Measurements from ENCODE around the gene C19orf12.

DNA sequence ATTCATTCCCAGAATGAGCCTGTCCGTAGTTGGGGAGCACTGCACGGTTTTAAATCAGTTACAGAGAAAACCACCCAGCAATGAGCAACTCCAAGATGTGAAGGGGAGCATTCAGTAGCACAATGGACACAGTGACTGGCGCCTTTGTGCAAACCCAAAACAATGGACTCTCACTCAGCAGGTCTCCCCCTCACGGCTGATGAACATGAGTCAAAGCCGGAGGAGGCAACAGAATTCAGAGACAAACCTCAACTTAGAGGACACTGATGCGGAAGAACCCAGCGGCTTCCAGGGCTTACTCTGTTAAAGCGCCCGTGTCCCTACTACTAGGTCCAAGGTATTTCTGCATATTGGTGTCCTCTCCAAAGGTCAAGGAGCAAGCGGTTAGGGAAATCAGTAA is 32.1 kb downstream of the C19orf12 start:
- TF ChIP-seq, protein P1, sequence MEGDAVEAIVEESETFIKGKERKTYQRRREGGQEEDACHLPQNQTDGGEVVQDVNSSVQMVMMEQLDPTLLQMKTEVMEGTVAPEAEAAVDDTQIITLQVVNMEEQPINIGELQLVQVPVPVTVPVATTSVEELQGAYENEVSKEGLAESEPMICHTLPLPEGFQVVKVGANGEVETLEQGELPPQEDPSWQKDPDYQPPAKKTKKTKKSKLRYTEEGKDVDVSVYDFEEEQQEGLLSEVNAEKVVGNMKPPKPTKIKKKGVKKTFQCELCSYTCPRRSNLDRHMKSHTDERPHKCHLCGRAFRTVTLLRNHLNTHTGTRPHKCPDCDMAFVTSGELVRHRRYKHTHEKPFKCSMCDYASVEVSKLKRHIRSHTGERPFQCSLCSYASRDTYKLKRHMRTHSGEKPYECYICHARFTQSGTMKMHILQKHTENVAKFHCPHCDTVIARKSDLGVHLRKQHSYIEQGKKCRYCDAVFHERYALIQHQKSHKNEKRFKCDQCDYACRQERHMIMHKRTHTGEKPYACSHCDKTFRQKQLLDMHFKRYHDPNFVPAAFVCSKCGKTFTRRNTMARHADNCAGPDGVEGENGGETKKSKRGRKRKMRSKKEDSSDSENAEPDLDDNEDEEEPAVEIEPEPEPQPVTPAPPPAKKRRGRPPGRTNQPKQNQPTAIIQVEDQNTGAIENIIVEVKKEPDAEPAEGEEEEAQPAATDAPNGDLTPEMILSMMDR (IDR thresholded peaks at IDR 0.05; ENCODE audit: insufficient read depth, low read length, poor library complexity, severe bottlenecking) = no peak
- TF ChIP-seq EZH2phosphoT487 (conservative IDR thresholded peaks at IDR 0.05; ENCODE audit: low read length) = no peak
